Trophoblast cell (in vitro differentiated cells and primary cell): ENCODE results near the gene GTF3C6. TPM values are rescaled to one million over a fixed set of nuclear protein-coding genes. Genes with fewer than 3 reads are reported as not detected.

ENCODE experiments used
- DNase-seq, 2 donors: peaks; one replicate each; pipeline ENCODE4 v3.0.0-alpha.2; 2016
- H2AFZ ChIP-seq: 2 replicates; pipeline ENCODE4 v1.6.1; 2013; ENCODE audit warnings: low read length, moderate library complexity, mild to moderate bottlenecking; ENCODE audit not compliant: insufficient read depth, poor library complexity
- H2AK5ac ChIP-seq: 2 replicates; pipeline ENCODE4 v1.6.1; 2013; ENCODE audit warnings: mild to moderate bottlenecking, low read length
- H2BK120ac ChIP-seq: 2 replicates; pipeline ENCODE4 v1.6.1; 2013; ENCODE audit warnings: low read length, mild to moderate bottlenecking, moderate library complexity; ENCODE audit not compliant: insufficient read depth, poor library complexity
- H2BK12ac ChIP-seq: 2 replicates; pipeline ENCODE4 v1.6.1; 2013; ENCODE audit warnings: mild to moderate bottlenecking, low read length, moderate library complexity
- H2BK5ac ChIP-seq: 2 replicates; pipeline ENCODE4 v1.6.1; 2013; ENCODE audit warnings: low read length, low read depth, moderate library complexity, mild to moderate bottlenecking; ENCODE audit not compliant: poor library complexity
- H3K14ac ChIP-seq: 2 replicates; pipeline ENCODE4 v1.6.1; 2013; ENCODE audit warnings: mild to moderate bottlenecking, low read length
- H3K18ac ChIP-seq: 2 replicates; pipeline ENCODE4 v1.6.1; 2013; ENCODE audit warnings: mild to moderate bottlenecking, low read length
- H3K23ac ChIP-seq: 2 replicates; pipeline ENCODE4 v1.6.1; 2013; ENCODE audit warnings: low read length
- H3K27ac ChIP-seq: 2 replicates; pipeline ENCODE4 v1.5.1; 2013; ENCODE audit warnings: low read depth, mild to moderate bottlenecking, inconsistent platforms, low read length, moderate library complexity
- H3K27me3 ChIP-seq: 2 replicates; pipeline ENCODE4 v1.6.1; 2013; ENCODE audit warnings: inconsistent platforms, mild to moderate bottlenecking, low read length, moderate library complexity; ENCODE audit not compliant: insufficient read depth
- H3K36me3 ChIP-seq, 2 experiments: 1 replicate in 1 of 2; 2 replicates in 1 of 2; pipeline ENCODE4 v1.6.1; 2013; ENCODE audit warnings: low read length in 2 of 2, mild to moderate bottlenecking in 2 of 2, moderate library complexity in 1 of 2; ENCODE audit not compliant: insufficient read depth in 2 of 2, control insufficient read depth in 1 of 2
- H3K4ac ChIP-seq: 2 replicates; pipeline ENCODE4 v1.6.1; 2013; ENCODE audit warnings: low read depth, mild to moderate bottlenecking, low read length, moderate library complexity
- H3K4me1 ChIP-seq, 2 experiments: 1 replicate in 1 of 2; 2 replicates in 1 of 2; pipeline ENCODE4 v1.6.1; 2013; ENCODE audit warnings: low read length in 2 of 2, mild to moderate bottlenecking in 2 of 2, moderate library complexity in 1 of 2; ENCODE audit not compliant: insufficient read depth in 2 of 2, control insufficient read depth in 1 of 2
- H3K4me2 ChIP-seq: 2 replicates; pipeline ENCODE4 v1.6.1; 2013; ENCODE audit warnings: inconsistent platforms, mild to moderate bottlenecking, low read length, moderate library complexity
- H3K4me3 ChIP-seq: 2 replicates; pipeline ENCODE4 v1.5.1; 2013; ENCODE audit warnings: mild to moderate bottlenecking, low read depth, low read length, inconsistent platforms
- H3K79me1 ChIP-seq: one replicate; pipeline ENCODE4 v1.6.1; 2013; ENCODE audit warnings: low read length
- H3K79me2 ChIP-seq: 2 replicates; pipeline ENCODE4 v1.6.1; 2013; ENCODE audit warnings: low read length, mild to moderate bottlenecking; ENCODE audit not compliant: control insufficient read depth, insufficient read depth, poor library complexity
- H3K9ac ChIP-seq: 2 replicates; pipeline ENCODE4 v1.6.1; 2013; ENCODE audit warnings: mild to moderate bottlenecking, low read length
- H3K9me3 ChIP-seq: 2 replicates; pipeline ENCODE4 v1.6.1; 2013; ENCODE audit warnings: low read depth, mild to moderate bottlenecking, control low read depth, inconsistent platforms, low read length; ENCODE audit not compliant: insufficient read depth
- H4K12ac ChIP-seq: 2 replicates; pipeline ENCODE4 v1.6.1; 2013; ENCODE audit warnings: low read depth, mild to moderate bottlenecking, low read length, moderate library complexity
- H4K8ac ChIP-seq: 2 replicates; pipeline ENCODE4 v1.6.1; 2013; ENCODE audit warnings: low read depth, mild to moderate bottlenecking, low read length, moderate library complexity
- H4K91ac ChIP-seq: one replicate; pipeline ENCODE4 v1.6.1; 2013; ENCODE audit warnings: low read depth, mild to moderate bottlenecking, low read length, moderate library complexity
- WGBS: extraction: QIAGEN DNeasy Blood & Tissue Kit; methylation state at CpG from one replicate; pipeline ENCODE4 v1.1.7; 2013; ENCODE audit warnings: missing lambda C conversion rate; ENCODE audit not compliant: insufficient read length, insufficient coverage; ENCODE audit errors: extremely low coverage; 5-methylcytosine and 5-hydroxymethylcytosine counted together
- polyA plus RNA-seq: library from polyadenylated mRNA; stranded (reverse); fragments of 200-250 nt; gene quantifications from 2 replicates; pipeline ENCODE4 v1.2.3, GENCODE V29; 2013

The GTF3C6 gene
- polyA plus RNA-seq, result 70.0 and 71.7 TPM in 2 replicates

- peaks cover 10 to 15% of the 10 kb centered on the region in 2 experiments for H3K36me3 ChIP-seq
- H2AK5ac ChIP-seq, result peak within 1 kb of the TSS; percentile 42
- peak within 1 kb of the TSS; percentile 98 for H3K9ac ChIP-seq
- peak; percentile 93 to 95 for DNase-seq
- H4K8ac ChIP-seq, result peak within 1 kb of the TSS; percentile 99
- peak within 1 kb of the TSS; percentile 97 for H3K4me3 ChIP-seq
- H4K12ac ChIP-seq, result peak within 1 kb of the TSS; percentile 94
- H3K4me2 ChIP-seq, result peak within 1 kb of the TSS; percentile 57
- H2BK12ac ChIP-seq, result peak within 1 kb of the TSS; percentile 59
- H3K4me1 ChIP-seq, result peaks cover 2 to 3% of the 10 kb centered on the region in 2 experiments
- peaks cover 7% of the 10 kb centered on the region for H3K79me2 ChIP-seq
- no peaks in the 10 kb centered on the region for H3K9me3 ChIP-seq
- H3K14ac ChIP-seq, result peak within 1 kb of the TSS; percentile 94
- H3K23ac ChIP-seq, result no peak within 1 kb of the TSS
- peak within 1 kb of the TSS; percentile 85 for H3K27ac ChIP-seq
- no peaks in the 10 kb centered on the region for H3K27me3 ChIP-seq
- H2BK5ac ChIP-seq, result peak within 1 kb of the TSS; percentile 93
- peaks cover 10% of the 10 kb centered on the region for H3K79me1 ChIP-seq
- peak within 1 kb of the TSS; percentile 97 for H4K91ac ChIP-seq
- no CpG with 5 or more reads among the region's 70 CpGs for WGBS
- H3K18ac ChIP-seq, result peak within 1 kb of the TSS; percentile 99
- peak within 1 kb of the TSS; percentile 95 for H2BK120ac ChIP-seq
- peak within 1 kb of the TSS; percentile 94 for H2AFZ ChIP-seq
- H3K4ac ChIP-seq, result peak within 1 kb of the TSS; percentile 94
Measured at GRCh38 chr6:110958329-110959192, at the start of gene GTF3C6. Gene GTF3C6 (plus strand): TSS chr6:110958706. CDS start chr6:110958770, 64 bp downstream.

GRCh38 chr6:110930781-110931180 lies 27.7 kb upstream of the GTF3C6 start:
- no CpG with 5 or more reads among the region's 3 CpGs for WGBS
- Histone ChIP-seq H3K4me1 (no peaks in the 10 kb centered on the region), H3K9ac (no peak overlapping the region)

GRCh38 chr6:110933912-110934311 lies 24.6 kb upstream of the GTF3C6 start:
- H3K14ac ChIP-seq, result no peak overlapping the region
- no peak overlapping the region for H4K8ac ChIP-seq
- no peak for DNase-seq
- no peak overlapping the region for H3K18ac ChIP-seq
- WGBS, result no CpG with 5 or more reads among the region's 2 CpGs
- H3K4me3 ChIP-seq, result no peak overlapping the region
- no peaks in the 10 kb centered on the region for H3K27me3 ChIP-seq
- H3K27ac ChIP-seq, result no peak overlapping the region
- H2AK5ac ChIP-seq, result no peak overlapping the region
- no peak overlapping the region for H3K23ac ChIP-seq
- H2BK120ac ChIP-seq, result no peak overlapping the region
- no peak overlapping the region for H2BK5ac ChIP-seq
- H3K36me3 ChIP-seq, result no peaks in the 10 kb centered on the region
- no peaks in the 10 kb centered on the region for H3K4me1 ChIP-seq
- H2BK12ac ChIP-seq, result no peak overlapping the region
- H3K79me2 ChIP-seq, result no peaks in the 10 kb centered on the region
- H3K79me1 ChIP-seq, result no peaks in the 10 kb centered on the region
- no peak overlapping the region for H3K4ac ChIP-seq
- no peak overlapping the region for H4K12ac ChIP-seq
- no peak overlapping the region for H4K91ac ChIP-seq
- H2AFZ ChIP-seq, result no peak overlapping the region
- no peak overlapping the region for H3K4me2 ChIP-seq
- no peaks in the 10 kb centered on the region for H3K9me3 ChIP-seq
- no peak overlapping the region for H3K9ac ChIP-seq

More at GRCh38 chr6:110930781-110931180, 27.7 kb upstream of the GTF3C6 start:
- Histone ChIP-seq H3K36me3 (no peaks in the 10 kb centered on the region), H3K4me2 (no peak overlapping the region), H3K23ac (no peak overlapping the region), H3K27me3 (no peaks in the 10 kb centered on the region), H3K79me2 (no peaks in the 10 kb centered on the region), H3K79me1 (no peaks in the 10 kb centered on the region), H3K4me3 (no peak overlapping the region), H3K27ac (no peak overlapping the region), H2BK120ac (no peak overlapping the region), H2BK5ac (no peak overlapping the region), H2AFZ (no peak overlapping the region), H2BK12ac (no peak overlapping the region), H3K18ac (no peak overlapping the region), H3K9me3 (no peaks in the 10 kb centered on the region), H4K8ac (no peak overlapping the region), H4K91ac (no peak overlapping the region), H2AK5ac (no peak overlapping the region), H4K12ac (no peak overlapping the region), H3K4ac (no peak overlapping the region), H3K14ac (no peak overlapping the region)
- DNase-seq, result no peak

GRCh38 chr6:110934381-110934898 lies 24.1 kb upstream of the GTF3C6 start:
- Histone ChIP-seq H2BK12ac (no peak overlapping the region), H3K4me2 (no peak overlapping the region), H3K9ac (no peak overlapping the region), H2BK5ac (no peak overlapping the region), H3K4me3 (no peak overlapping the region), H3K36me3 (no peaks in the 10 kb centered on the region), H2AK5ac (no peak overlapping the region), H3K18ac (no peak overlapping the region), H2AFZ (no peak overlapping the region), H3K23ac (no peak overlapping the region), H3K9me3 (no peaks in the 10 kb centered on the region), H4K91ac (no peak overlapping the region), H3K27me3 (no peaks in the 10 kb centered on the region), H2BK120ac (no peak overlapping the region), H3K79me1 (no peaks in the 10 kb centered on the region), H3K4me1 (no peaks in the 10 kb centered on the region), H3K79me2 (no peaks in the 10 kb centered on the region), H3K27ac (no peak overlapping the region), H3K14ac (no peak overlapping the region), H3K4ac (no peak overlapping the region), H4K12ac (no peak overlapping the region), H4K8ac (no peak overlapping the region)
- DNase-seq, result no peak
- WGBS, result no CpG with 5 or more reads among the region's 1 CpG
